B cell (primary cell): ENCODE measurements around the gene SMIM30. TPM values are rescaled to one million over a fixed set of nuclear protein-coding genes. Genes with fewer than 3 reads are reported as not detected.

Source experiments
- ATAC-seq: fragments of 200-7000 bp; cut with Tn5 transposase; one replicate; pipeline ENCODE4 v1.10.0; 2021; ENCODE audit warnings: low read depth, mild to moderate bottlenecking, moderate number of reproducible peaks, moderate library complexity
- CTCF ChIA-PET: fragments of 350-600 bp; sonication (Branson Sonifier 250); formaldehyde crosslinking; loops from one replicate; lab custom pipeline; 2021; ENCODE audit warnings: antibody characterized with exemption, inconsistent platforms; lab: Charles Lee
- POLR2A ChIA-PET: fragments of 350-600 bp; sonication (Branson Sonifier 250); formaldehyde crosslinking; loops from one replicate; lab custom pipeline; 2021; ENCODE audit warnings: antibody characterized with exemption; lab: Charles Lee
- DNase-seq: peaks from one replicate; pipeline ENCODE4 v3.0.0; 2013
- H2AFZ ChIP-seq: 2 replicates; pipeline ENCODE4 v1.6.1; 2012; ENCODE audit warnings: mild to moderate bottlenecking, low read depth, low read length; ENCODE audit not compliant: insufficient read depth, poor library complexity, severe bottlenecking
- H3K27ac ChIP-seq, 2 donors: 1 replicate in 1 of 2; 2 replicates in 1 of 2; pipeline ENCODE4 v1.5.1; 2012 to 2013; ENCODE audit warnings: low read length in 2 of 2, mild to moderate bottlenecking in 2 of 2, moderate library complexity in 1 of 2
- H3K27me3 ChIP-seq, 4 experiments: fragments of 200-600 bp in 1 of 4; sonication (generic) in 1 of 4; replicated peaks in 1 of 4; 1 replicate in 2 of 4; 2 replicates in 2 of 4; pipeline versions ENCODE4 v1.6.1 to v1.7.0; 2013 to 2016; ENCODE audit warnings: low read length in 3 of 4, mild to moderate bottlenecking in 2 of 4, mixed read lengths in 1 of 4, moderate library complexity in 1 of 4; ENCODE audit not compliant: insufficient read depth in 4 of 4, control insufficient read depth in 3 of 4; ENCODE audit errors: control extremely low read depth in 1 of 4
- H3K36me3 ChIP-seq, 2 experiments: replicated peaks in 1 of 2; 1 replicate in 1 of 2; 2 replicates in 1 of 2; pipeline versions ENCODE4 v1.6.1 to v1.7.1; 2013; ENCODE audit warnings: low read length in 1 of 2; ENCODE audit not compliant: insufficient read depth in 2 of 2, control insufficient read depth in 1 of 2; ENCODE audit errors: control extremely low read depth in 1 of 2, extremely low read depth in 1 of 2
- H3K4me1 ChIP-seq, 2 donors: fragments of 200-600 bp in 1 of 2; sonication (generic) in 1 of 2; 1 replicate in 1 of 2; 2 replicates in 1 of 2; pipeline versions ENCODE4 v1.5.1 to v1.6.1; 2013 to 2017; ENCODE audit warnings: low read length in 2 of 2; ENCODE audit not compliant: control insufficient read depth in 2 of 2, insufficient read depth in 2 of 2
- H3K4me2 ChIP-seq: replicated peaks from 2 replicates; pipeline ENCODE3; 2012; ENCODE audit warnings: mild to moderate bottlenecking, low read depth, low read length; ENCODE audit not compliant: poor library complexity, severe bottlenecking
- H3K4me3 ChIP-seq, 5 experiments: fragments of 200-600 bp in 1 of 5; sonication (generic) in 1 of 5; 1 replicate in 3 of 5; 2 replicates in 2 of 5; pipeline versions ENCODE4 v1.5.1 to v1.7.0; 2011 to 2016; ENCODE audit warnings: low read length in 4 of 5, mild to moderate bottlenecking in 4 of 5, low read depth in 2 of 5, control low read depth in 1 of 5, moderate library complexity in 1 of 5; ENCODE audit not compliant: insufficient read depth in 1 of 5; ENCODE audit errors: control extremely low read depth in 1 of 5, extremely low read depth in 1 of 5
- H3K79me2 ChIP-seq: fragments of 200-600 bp; sonication (generic); one replicate; pipeline ENCODE4 v1.6.0; 2016; ENCODE audit warnings: low read length; ENCODE audit not compliant: control insufficient read depth, insufficient read depth
- H3K9ac ChIP-seq: fragments of 200-600 bp; sonication (generic); 2 replicates; pipeline ENCODE4 v1.6.1; 2017; ENCODE audit warnings: mild to moderate bottlenecking, low read length, moderate library complexity
- H3K9me3 ChIP-seq, 3 donors: one replicate each; pipeline versions ENCODE4 v1.6.1 to v1.7.1; 2013; ENCODE audit warnings: low read length in 2 of 3; ENCODE audit not compliant: control insufficient read depth in 2 of 3, insufficient read depth in 1 of 3; ENCODE audit errors: control extremely low read depth in 1 of 3
- H4K20me1 ChIP-seq: 2 replicates; pipeline ENCODE4 v1.6.0; 2012; ENCODE audit warnings: mild to moderate bottlenecking, low read length; ENCODE audit not compliant: insufficient read depth, control insufficient read depth, poor library complexity, severe bottlenecking
- H3K27ac Mint-ChIP-seq: one replicate; pipeline ENCODE4 v1.8.0; 2021; ENCODE audit warnings: mixed read lengths
- H3K27me3 Mint-ChIP-seq: one replicate; pipeline ENCODE4 v1.8.0; 2021; ENCODE audit warnings: mixed read lengths
- H3K4me1 Mint-ChIP-seq: one replicate; pipeline ENCODE4 v1.8.0; 2021; ENCODE audit warnings: mixed read lengths
- H3K4me3 Mint-ChIP-seq: one replicate; pipeline ENCODE4 v1.8.0; 2021; ENCODE audit warnings: mixed read lengths
- H3K9me3 Mint-ChIP-seq: one replicate; pipeline ENCODE4 v1.8.0; 2022; ENCODE audit warnings: mixed read lengths; ENCODE audit not compliant: insufficient read depth
- CTCF ChIP-seq: fragments of 200-600 bp; IDR thresholded peaks from one replicate; pipeline ENCODE4 v1.8.0; 2022; ENCODE audit warnings: antibody characterized with exemption, mild to moderate bottlenecking
- EZH2 ChIP-seq: IDR thresholded peaks from 2 replicates; pipeline ENCODE4 v1.6.1; 2012; ENCODE audit warnings: borderline replicate concordance, low read depth, mild to moderate bottlenecking, moderate library complexity, low read length; ENCODE audit not compliant: insufficient read depth, poor library complexity, severe bottlenecking
- WGBS: methylation state at CpG from one replicate; pipeline ENCODE4 v1.1.5; 2013; ENCODE audit warnings: missing lambda C conversion rate; ENCODE audit not compliant: insufficient coverage; 5-methylcytosine and 5-hydroxymethylcytosine counted together
- intact Hi-C: fragments of 100-400 bp; cut with micrococcal nuclease; formaldehyde crosslinking; loops from one replicate; pipeline ENCODE4 v1.10.0; 2022
- polyA plus RNA-seq: library from polyadenylated mRNA; depleted of rRNA; stranded (reverse); fragments of >200 nt; gene quantifications from 2 replicates; pipeline ENCODE4 v1.2.3, GENCODE V29; 2012
- total RNA-seq, 2 donors: library from RNA; stranded (reverse); fragments of 120-200 nt in 1 of 2; gene quantifications; 1 replicate in 1 of 2; 2 replicates in 1 of 2; pipeline versions ENCODE4 v1.2.3 to v1.2.4, GENCODE V29; 2013 to 2022

SMIM30 gene
- total and polyA plus RNA-seq, 2 donors (not counting 1 experiment from before 2014, with no cell fraction given): 7.2 to 24.4 TPM

DNA sequence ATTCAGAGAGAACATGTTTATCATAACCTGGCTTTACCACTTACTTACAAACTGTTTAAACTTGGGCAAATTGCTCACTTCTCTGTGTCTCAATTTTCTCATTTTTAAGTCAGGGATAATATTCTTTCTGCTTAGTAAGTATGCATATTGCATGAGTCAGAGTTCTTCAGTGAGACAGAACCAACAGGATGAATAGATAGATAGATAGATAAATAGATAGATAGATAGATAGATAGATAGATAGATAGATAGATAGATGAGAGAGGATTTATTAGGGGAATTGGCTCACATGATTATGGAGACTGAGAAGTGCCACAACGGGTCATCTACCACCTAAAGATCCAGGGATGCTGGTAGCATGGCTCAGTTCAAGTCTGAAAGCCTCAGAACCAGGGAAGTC, 15.7 kb upstream of the SMIM30 start:
- no peak for TF ChIP-seq CTCF
- TF ChIP-seq EZH2: no peak
- H2AFZ ChIP-seq: no peak overlapping the region
- H4K20me1 ChIP-seq: no peaks in the 10 kb centered on the region
- intact Hi-C loops: no loop called here
- H3K9me3 ChIP-seq: no peaks in the 10 kb centered on the region
- ChIA-PET POLR2A (no interaction called here), CTCF (no interaction called here)
- H3K4me1 ChIP-seq: no peaks in the 10 kb centered on the region
- Mint-ChIP-seq H3K9me3 (no peaks in the 10 kb centered on the region), H3K4me1 (no peaks in the 10 kb centered on the region), H3K27ac (no peak overlapping the region), H3K27me3 (peaks cover 27% of the 10 kb centered on the region), H3K4me3 (no peak overlapping the region)
- no peak overlapping the region for H3K27ac ChIP-seq
- H3K79me2 ChIP-seq: no peaks in the 10 kb centered on the region
- H3K9ac ChIP-seq: no peak overlapping the region
- no peak overlapping the region for H3K4me3 ChIP-seq
- 89% methylated on average over 1 of the region's 1 CpG for WGBS
- no peaks in the 10 kb centered on the region for H3K36me3 ChIP-seq
- H3K27me3 ChIP-seq: peaks cover 0 to 8% (median 2%) of the 10 kb centered on the region in 4 experiments
- ATAC-seq (no peak), DNase-seq (no peak)
- no peak overlapping the region for H3K4me2 ChIP-seq

DNA sequence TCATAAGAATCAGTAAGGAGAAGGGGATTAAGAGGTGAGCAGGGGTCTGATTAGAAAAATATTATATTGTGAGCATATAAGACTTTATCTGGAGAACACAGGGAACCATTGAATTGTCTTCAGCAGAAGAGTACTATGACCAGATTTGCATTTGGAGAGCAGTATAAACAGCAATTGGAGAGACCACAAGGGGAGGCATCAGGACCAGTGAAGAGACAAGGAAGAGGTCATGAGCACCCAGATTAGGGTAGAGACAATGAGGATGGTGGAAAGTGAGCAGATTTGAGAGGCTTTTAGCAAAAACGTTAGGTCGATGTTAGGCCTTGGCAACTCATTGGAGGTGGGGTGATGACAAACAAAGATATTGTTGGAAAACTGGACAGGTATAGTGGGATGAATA, 13.0 kb upstream of the SMIM30 start:
- Mint-ChIP-seq H3K27me3 (peaks cover 27% of the 10 kb centered on the region), H3K4me3 (no peak overlapping the region), H3K9me3 (no peaks in the 10 kb centered on the region), H3K27ac (no peak overlapping the region), H3K4me1 (no peaks in the 10 kb centered on the region)
- H3K79me2 ChIP-seq: no peaks in the 10 kb centered on the region
- TF ChIP-seq EZH2 (no peak), CTCF (no peak)
- no peaks in the 10 kb centered on the region for H3K36me3 ChIP-seq
- no peaks in the 10 kb centered on the region for H3K4me1 ChIP-seq
- no peak overlapping the region for H2AFZ ChIP-seq
- no peak overlapping the region for H3K4me2 ChIP-seq
- H3K9ac ChIP-seq: no peak overlapping the region
- no peaks in the 10 kb centered on the region for H4K20me1 ChIP-seq
- DNase-seq: no peak
- intact Hi-C loops: no loop called here
- no peak overlapping the region for H3K4me3 ChIP-seq
- peaks cover 0 to 8% (median 2%) of the 10 kb centered on the region in 4 experiments for H3K27me3 ChIP-seq
- no peak for ATAC-seq
- WGBS: 100% methylated on average over 2 of the region's 2 CpGs
- ChIA-PET POLR2A (no interaction called here), CTCF (no interaction called here)
- H3K9me3 ChIP-seq: no peaks in the 10 kb centered on the region
- no peak overlapping the region for H3K27ac ChIP-seq
